ENCODE measurements around the gene ZBTB7C.

The ZBTB7C gene

DNA sequence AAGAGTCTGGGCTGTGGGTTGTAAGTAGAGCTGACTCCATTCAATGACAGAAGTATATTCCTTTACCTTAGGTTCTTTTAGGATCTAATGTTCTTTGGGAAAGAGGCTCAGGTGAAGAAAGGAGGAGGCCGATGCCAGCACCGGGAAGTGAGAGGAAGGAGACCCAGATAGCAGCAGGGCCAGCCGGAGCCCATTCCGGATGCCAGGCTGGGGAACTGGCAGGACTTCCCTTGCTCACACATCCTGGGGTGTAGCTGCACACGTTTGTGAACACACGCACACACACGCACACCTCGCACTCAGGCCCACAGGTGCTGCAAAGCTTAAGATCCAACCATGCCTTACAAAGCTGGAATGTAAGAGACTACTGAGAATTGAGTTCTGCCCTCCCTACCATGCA is 383.0 kb downstream of the ZBTB7C start:
- DNase-seq (ENCODE audit: low read depth), result no peak
- TF ChIP-seq, protein P1, sequence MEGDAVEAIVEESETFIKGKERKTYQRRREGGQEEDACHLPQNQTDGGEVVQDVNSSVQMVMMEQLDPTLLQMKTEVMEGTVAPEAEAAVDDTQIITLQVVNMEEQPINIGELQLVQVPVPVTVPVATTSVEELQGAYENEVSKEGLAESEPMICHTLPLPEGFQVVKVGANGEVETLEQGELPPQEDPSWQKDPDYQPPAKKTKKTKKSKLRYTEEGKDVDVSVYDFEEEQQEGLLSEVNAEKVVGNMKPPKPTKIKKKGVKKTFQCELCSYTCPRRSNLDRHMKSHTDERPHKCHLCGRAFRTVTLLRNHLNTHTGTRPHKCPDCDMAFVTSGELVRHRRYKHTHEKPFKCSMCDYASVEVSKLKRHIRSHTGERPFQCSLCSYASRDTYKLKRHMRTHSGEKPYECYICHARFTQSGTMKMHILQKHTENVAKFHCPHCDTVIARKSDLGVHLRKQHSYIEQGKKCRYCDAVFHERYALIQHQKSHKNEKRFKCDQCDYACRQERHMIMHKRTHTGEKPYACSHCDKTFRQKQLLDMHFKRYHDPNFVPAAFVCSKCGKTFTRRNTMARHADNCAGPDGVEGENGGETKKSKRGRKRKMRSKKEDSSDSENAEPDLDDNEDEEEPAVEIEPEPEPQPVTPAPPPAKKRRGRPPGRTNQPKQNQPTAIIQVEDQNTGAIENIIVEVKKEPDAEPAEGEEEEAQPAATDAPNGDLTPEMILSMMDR (conservative IDR thresholded peaks at IDR 0.05; ENCODE audit: low read depth, low read length), result no peak
- no peak overlapping the region for H3K4me3 ChIP-seq (ENCODE audit: low read length)

DNA sequence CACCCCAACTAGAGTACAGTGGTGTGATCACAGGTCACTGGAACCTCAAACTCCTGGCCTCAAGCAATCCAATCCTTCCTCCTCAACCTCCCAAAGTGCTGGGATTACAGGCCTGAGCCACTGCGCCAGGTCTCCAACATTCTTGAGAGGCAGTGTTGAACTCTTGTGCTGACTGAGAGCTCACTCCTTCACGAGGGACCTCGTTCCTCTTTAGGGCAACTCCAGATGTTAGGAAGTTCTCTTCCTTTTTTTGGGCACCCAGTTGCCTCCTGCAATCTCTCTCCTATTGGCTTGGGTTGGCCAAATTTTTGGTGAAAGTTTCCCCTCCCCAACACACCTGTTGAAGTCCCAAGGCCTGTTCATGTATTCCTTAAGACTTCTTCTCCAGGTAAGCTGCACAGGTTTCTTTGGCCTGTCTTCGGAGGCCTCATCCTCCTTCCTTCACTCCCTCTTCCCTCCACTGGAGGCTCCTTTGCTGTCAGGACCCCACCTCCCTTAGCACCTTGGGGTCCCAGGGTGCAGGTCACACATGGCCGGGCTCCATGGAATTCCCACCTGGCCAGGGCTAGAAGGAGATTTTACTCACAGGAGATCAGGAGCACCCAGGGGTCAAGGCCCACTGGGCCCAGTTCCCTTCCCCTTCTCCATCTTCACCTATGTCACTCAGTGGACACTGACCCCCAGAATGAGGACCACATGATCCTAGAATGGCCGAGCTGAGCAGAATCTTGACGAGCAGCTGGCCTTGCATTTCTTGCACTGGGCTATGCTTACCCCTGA is 384.1 kb downstream of the ZBTB7C start:
- no peak overlapping the region for H3K4me3 ChIP-seq (ENCODE audit: low read length)
- TF ChIP-seq, protein P1 (conservative IDR thresholded peaks at IDR 0.05; ENCODE audit: low read depth, low read length), result no peak
- no peak for DNase-seq (ENCODE audit: low read depth)

DNA sequence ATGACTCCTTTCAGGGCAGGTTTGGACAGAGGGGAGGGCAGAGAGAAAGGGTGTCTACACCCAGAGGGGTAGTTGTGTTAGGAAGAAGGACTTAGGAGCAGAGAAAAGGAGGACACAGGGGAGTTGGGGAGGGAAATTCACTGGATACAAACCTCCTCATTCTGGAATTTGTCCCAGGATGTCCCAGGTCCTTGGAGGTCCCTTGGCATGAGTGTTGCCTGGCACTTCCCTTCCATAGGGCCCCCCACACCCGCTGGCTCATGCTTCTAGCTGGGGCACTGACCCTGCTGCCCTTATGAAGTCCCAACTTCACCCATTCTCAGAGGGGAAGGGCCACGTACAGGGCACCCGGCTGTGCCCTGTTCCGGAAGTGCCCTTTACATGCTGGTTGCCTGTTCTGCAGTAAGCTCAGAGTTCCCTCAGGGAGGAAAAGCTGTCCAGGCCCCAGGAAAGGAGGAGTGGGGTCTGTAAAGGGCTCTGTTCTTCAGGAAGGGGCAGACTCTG is 385.1 kb downstream of the ZBTB7C start:
- TF ChIP-seq, protein P1 (conservative IDR thresholded peaks at IDR 0.05; ENCODE audit: low read depth, low read length), result no peak
- no peak for DNase-seq (ENCODE audit: low read depth)
- H3K4me3 ChIP-seq (ENCODE audit: low read length), result no peak overlapping the region

DNA sequence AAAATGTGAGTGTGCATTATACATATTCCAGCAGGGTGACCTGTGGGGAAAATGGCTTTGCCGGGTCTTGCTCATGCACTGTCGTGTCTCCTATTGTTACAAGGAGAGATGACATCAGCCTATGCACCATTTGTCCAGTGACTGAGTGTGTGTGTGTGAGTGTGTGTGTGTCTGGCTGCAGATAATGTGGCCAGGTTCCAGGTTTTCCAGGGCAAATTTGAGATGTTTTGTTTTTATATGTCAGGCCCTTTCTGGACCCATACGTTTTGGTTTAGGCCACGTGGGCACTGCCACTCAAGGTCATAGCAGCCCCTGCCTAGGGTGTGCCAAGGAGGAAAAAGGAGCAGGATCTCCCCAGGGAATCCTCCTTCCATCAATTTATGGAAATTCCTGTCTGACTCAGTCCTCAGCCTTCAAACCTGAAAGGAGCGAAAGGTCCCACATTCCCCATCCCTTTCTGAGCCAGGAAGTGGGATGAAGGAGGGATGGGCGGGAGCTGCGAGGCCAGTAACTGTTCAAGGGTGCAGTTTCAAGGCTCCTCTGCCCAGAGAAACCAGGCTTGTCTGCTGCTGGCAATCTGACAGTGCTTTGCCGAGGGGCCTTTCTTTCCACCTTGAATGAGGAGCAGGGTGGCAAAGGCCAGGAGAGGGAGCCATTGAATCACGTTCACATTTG is 385.7 kb downstream of the ZBTB7C start:
- H3K4me3 ChIP-seq (ENCODE audit: low read length), result no peak overlapping the region
- DNase-seq (ENCODE audit: low read depth), result no peak
- TF ChIP-seq, protein P1 (conservative IDR thresholded peaks at IDR 0.05; ENCODE audit: low read depth, low read length), result peak; percentile 72

DNA sequence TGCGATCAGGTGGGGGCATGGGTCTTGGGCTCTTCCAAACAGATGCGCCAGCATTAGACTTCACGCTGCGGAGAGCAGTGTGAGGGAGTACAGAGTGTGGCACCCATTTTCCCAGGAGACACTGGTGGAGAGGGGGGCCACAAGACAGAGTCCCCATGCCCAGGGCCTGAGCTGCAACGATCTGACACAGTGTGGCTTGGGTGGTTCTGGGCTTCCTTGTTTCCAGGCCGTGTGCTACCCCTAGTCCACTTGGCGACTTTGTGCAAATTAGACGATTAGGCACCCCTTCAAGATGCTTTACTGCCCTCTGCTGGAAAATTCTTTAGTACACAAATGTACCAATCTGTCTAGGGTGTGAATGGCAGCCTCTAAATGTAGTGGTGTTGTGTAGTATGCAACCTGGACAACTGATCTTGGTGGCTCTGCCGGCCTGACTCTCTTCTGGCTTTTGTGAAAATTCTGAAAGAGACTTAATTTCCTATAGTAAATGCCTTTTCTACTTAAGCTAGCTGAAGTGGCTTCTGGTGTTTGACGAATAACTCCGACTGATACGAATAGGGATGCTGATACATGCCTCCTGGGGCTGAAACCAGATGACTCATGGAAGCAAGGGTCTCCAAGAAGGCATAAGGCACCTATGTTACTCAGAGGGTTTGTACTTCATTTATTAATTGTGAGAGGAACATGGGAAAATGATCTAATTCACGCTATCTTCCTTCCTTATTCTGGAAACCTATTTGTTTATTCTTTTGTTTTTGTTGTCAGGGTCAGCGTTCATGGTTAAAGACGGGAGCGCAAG is 386.5 kb downstream of the ZBTB7C start:
- DNase-seq (ENCODE audit: low read depth), result no peak
- TF ChIP-seq, protein P1 (conservative IDR thresholded peaks at IDR 0.05; ENCODE audit: low read depth, low read length), result peak; percentile 63
- H3K4me3 ChIP-seq (ENCODE audit: low read length), result no peak overlapping the region

DNA sequence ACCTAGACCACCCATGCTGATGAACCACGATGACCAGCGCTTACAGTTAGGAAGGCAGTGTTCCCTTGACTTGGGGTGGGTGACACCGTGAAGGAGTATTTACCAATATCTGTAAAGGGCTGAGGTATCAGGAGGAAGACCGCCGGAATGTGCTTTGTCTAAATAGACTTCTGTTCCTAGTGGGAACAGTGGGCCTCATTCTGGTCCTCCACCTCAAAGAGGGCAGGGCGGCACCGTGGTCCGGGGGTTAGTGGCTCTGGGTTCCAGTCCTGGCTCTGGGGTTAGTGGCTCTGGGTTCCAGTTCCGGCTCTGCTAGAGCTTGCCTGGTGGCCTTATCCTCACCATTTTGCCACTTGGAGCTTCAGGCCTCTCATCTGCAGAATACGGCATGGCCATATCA is 387.2 kb downstream of the ZBTB7C start:
- DNase-seq (ENCODE audit: low read depth), result no peak
- no peak overlapping the region for H3K4me3 ChIP-seq (ENCODE audit: low read length)
- TF ChIP-seq, protein P1 (conservative IDR thresholded peaks at IDR 0.05; ENCODE audit: low read depth, low read length), result no peak
